GM21786 (cell line): ENCODE data around the gene RPS28.
"Not testable (repeated sequence)": the region's sequence is repeated elsewhere in the genome, so short reads cannot be mapped to it uniquely, and the experiment has no call there.

Source experiments
- ATAC-seq: cut with Tn5 transposase; IDR thresholded peaks from one replicate; pipeline ENCODE4 v1.9.1; 2021; ENCODE audit not compliant: unreplicated experiment

Gene RPS28

DNA sequence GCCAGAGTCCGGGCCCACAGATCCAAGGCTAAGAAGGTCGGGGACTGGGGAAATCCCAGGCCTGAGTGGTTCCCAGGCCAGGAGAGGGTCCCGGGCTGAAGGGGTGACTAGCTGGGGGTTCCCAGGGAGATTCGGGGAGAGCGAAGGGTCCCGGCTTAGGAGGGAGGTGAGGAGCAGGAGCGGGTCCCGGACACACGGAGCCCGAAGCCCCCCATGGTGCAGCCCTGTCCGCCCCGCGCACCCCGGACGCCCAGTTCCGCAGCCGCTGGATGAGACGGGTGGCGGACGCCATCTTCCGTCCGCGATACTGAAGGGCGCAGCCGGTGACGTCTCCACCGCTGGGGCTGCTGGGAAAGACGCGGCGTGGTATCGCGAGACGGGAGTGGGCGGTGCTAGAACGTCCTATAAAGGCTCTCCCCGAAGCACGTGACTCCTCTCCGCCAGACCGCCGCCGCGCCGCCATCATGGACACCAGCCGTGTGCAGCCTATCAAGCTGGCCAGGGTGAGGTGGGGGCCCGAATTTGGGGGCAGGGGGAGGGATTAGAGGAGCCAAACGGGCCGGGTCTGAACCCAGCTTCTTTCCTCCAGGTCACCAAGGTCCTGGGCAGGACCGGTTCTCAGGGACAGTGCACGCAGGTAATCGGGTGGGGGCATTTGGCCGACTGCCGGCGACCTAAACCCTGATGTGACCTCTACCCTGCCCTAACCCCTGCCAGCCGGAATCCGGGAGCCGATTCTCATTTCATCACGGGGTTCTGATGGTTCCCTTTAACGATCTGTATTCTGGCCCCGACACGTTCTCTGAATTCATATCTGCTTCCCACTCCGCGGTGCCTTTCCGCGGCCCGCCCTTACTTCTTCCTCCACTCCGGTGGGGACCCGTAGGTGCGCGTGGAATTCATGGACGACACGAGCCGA is at the start of gene RPS28, which contains the start of gene NDUFA7:
Gene RPS28, plus strand, starts transcription at position 430 of the 919 bp plus-strand sequence. Its CDS starts 35 bp downstream, at position 465.
Gene NDUFA7, minus strand, starts transcription at position 309 of the 919 bp plus-strand sequence. Its CDS starts 17 bp downstream, at position 292.
- ATAC-seq, result peak; percentile 81

DNA sequence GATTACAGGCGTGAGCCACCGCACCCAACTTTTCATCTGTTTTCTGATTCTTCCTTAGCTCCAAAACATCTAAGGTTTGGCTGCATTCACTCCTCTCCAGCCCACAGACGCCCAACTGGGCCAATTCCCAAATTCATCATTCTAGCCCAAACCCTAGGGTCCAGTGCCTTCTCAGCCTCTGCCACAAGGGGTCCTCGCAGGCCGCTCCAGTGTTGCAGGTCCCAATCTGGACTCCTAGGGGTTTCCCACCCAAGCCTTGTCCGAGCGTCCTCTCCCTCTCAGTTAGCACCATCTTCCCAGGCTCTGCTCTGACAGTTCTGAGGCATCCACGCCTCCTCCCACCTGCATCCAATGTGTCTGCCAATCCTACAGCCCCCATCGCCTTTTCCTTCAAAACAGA is 44.8 kb upstream of the RPS28 start:
- ATAC-seq, result not testable (repeated sequence)

DNA sequence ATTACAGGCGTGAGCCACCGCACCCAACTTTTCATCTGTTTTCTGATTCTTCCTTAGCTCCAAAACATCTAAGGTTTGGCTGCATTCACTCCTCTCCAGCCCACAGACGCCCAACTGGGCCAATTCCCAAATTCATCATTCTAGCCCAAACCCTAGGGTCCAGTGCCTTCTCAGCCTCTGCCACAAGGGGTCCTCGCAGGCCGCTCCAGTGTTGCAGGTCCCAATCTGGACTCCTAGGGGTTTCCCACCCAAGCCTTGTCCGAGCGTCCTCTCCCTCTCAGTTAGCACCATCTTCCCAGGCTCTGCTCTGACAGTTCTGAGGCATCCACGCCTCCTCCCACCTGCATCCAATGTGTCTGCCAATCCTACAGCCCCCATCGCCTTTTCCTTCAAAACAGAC is 30.0 kb upstream of the RPS28 start:
- not testable (repeated sequence) for ATAC-seq

DNA sequence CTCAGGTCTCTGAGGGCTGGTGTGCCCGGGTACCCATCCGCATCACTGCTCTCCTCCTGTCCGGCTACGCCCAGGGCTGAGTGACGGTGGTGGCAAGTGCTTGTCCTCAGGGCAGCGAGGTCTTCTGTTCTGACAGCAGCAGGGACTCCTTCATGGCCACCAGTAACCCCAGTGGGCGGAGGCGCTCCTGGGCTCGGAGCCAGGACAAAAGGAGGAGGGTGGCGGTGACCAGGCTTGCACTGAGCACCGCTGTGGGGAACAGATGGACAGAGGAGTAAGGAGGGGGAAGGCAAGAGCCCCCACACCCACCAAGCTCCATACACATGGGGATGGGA is 19.0 kb upstream of the RPS28 start:
- no peak for ATAC-seq

DNA sequence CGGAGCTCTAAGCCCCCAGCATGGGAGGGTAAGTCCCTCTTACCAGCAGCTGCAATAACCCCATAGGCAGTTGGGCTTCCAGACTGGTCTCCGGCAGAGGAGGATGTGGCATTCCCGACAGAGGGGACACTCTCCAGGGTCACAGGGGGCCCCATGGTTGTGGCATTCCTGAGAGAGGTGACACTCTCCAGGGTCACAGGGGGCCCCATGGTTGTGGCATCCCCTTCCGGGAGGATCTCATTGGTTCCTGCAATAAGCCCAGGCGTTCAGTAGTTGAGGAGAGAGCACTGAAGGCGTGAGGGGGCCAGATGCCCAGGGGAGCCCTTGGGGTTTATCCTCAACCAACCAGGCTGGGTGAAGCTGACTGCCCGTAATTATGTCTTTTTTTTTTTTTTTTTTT is 18.6 kb upstream of the RPS28 start:
- no peak for ATAC-seq

DNA sequence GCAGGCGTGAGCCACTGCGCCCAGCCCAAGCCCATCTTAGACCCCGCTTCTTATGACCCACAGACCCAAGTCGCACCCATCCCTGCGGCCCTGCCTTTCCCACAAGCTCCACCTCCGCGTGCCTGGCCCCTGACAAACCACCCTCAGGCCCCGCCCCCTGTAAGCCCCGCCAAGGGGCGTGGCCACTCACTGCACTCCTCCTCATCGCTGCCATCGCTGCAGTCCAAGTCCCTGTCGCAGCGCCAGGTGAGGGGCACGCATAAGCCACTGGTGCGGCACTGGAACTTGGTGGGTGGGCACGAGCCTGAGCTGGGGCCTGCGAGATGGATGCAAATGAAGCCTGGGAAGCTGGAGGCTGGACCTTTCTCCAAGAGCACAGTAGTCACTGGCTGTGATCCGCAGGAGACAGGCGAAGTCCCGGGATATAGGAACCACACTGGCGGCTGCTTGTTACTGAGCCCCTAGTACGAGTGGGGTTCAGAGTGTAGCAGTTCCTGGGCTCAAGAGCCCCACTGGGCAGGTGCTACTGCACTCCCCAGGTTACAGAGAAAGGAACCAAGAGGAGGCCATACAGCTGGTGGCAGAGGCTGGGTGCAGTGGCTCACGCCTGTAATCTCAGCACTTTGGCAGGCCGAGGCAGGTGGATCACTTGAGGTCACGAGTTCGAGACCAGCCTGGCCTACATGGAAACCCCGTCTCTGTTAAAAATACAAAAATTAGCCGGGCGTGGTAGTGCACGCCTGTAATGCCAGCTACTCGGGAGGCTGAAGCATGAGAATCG is 16.3 kb upstream of the RPS28 start:
- ATAC-seq, result no peak

DNA sequence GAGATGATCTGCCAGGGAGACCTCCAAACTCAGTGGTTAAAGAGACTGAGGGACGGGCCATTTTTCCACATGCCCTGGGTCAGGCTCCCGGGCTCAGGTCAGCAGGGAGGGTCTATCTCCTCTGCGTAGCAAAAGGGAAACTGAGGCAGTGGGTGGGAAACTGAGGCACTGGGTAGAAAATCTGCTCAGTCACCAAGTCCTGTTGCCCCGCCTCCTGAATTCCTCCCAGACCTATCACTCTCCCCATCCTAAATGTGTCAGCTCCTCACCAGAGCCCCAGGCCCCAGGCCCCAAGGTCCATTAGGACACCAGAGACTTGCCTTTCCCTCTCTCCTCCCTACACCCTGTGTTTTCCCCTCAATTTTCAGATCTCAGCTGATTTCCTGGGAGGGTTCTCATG is 15.5 kb upstream of the RPS28 start:
- no peak for ATAC-seq

DNA sequence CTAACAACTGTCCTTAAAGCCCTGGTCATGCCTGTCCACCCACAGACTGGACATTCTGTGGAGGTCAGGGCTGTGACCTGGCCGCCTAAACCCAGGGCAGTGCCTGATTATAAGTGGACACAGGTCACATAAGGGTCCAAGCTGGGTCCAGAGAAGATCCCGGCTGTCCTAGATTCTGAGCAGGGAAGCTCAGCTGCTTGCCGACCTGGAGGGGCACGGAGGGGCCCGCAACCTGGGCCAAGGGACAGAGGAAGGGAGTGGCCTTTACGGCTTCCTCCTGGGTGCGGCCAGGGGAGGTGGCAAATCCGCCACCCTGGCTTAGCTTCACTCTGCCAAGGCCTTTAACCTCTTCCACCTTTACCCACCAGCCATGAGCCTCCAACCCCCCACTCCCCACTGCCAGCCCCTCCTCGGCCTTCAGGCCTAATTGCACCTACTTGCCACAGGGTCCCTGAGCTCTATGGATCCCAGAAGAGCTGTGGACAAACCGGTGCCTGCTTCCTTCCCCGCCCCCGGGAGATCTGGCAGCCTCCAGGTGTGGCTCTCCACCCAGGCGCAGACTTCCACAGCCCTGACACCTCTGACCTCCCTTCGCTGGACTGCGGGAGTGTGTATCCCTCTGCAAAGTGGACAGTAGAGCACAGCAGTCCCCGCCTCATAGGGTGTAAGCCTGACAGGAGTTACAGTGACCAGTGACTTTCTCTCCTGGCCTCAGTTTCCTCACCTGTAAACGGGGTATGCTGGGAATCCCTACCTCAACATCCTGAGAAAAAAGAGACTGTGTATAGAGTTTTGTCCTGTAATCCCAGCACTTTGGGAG is 14.9 kb upstream of the RPS28 start:
- no peak for ATAC-seq

DNA sequence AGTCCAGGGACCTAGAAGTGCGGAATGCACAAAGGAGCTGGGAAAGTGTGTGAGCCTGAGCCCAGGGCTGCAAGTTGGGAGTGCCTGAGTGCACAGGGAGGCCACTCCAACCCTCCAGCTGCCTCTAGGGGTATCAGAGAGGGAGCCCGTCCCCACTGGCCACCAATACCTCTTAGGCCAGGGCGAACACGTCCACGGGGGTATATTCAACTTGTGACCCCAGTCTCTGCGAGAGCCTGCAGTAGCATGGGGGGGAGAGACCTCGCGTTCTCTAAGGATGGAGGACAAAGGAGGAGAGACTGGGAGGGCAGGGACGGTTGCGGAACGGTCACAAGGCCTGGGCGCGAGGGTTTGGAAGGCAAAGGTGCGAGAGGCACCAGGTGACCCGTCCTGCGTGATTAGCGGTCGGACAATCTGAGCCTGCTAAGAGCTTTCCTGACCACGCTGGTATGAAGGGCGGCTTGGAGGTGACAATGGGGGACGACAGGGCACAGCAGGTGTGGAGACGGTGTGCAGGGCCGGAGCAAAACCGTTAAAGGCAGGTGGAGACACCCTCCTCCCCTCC is 13.8 kb upstream of the RPS28 start:
- ATAC-seq, result no peak

DNA sequence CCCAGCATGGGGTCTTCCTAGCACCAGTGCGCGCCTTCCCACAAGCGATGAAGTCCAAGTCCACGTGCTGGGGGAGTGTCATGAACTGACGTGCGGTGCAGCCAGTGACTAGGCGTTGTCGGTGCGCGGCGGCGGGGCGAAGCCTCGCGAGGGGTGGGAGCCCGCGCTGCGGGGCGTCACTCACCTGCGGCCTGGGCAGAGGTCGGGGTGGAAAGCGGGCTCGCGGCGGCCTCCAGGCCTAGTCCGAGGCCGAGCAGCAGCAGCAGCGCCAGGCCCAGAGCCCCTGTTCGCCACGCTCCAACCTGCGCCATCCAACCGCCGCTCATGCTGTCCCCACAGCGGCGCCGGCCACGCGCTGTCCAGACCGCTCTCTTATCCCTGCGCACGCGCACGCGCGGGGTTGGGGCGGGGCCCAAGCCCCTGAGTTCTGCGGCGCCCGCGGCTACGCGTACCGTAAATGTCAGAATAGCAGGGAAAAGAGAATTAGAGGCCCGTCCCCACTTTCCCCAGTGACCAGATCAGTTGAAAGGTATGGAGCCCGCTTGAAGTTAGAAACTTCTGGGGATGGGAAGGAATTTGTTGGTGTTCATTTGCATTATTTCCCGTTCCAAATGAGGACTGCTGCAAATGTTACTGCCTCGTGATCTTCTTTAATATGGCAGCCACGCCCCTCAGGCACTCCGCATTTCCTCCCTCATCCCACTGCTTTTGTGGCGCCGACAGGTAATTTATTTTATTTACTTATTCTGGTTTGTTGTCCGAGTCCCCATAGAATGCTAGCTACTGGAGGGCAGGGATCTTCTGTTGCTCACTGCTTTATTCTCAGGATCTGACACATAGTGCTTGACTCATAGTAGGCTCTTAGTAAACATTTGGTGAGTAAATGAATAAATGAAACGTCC is 13.1 kb upstream of the RPS28 start, which contains the start of gene CD320:
Gene CD320, minus strand, starts transcription at position 394 of the 902 bp plus-strand sequence. Its CDS starts 68 bp downstream, at position 326.
- ATAC-seq, result peak; percentile 71

DNA sequence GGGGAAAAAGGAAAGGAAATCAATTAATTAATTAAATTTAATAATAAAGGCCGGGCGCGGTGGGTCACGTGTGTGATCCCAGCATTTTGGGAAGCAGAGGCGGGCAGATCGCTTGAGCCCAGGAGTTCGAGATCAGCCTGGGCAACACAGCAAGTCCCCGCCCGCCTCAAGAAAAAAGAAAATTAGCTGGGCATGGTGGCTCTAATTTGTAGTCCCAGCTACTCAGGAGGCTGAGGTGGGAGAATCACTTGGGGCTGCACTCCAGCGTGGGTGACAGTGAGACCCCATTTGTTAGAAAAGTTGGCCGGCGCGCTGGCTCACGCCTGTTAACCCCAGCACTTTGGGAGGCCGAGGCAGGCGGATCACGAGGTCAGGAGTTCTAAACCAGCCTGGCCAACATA is 12.4 kb upstream of the RPS28 start:
- no peak for ATAC-seq

DNA sequence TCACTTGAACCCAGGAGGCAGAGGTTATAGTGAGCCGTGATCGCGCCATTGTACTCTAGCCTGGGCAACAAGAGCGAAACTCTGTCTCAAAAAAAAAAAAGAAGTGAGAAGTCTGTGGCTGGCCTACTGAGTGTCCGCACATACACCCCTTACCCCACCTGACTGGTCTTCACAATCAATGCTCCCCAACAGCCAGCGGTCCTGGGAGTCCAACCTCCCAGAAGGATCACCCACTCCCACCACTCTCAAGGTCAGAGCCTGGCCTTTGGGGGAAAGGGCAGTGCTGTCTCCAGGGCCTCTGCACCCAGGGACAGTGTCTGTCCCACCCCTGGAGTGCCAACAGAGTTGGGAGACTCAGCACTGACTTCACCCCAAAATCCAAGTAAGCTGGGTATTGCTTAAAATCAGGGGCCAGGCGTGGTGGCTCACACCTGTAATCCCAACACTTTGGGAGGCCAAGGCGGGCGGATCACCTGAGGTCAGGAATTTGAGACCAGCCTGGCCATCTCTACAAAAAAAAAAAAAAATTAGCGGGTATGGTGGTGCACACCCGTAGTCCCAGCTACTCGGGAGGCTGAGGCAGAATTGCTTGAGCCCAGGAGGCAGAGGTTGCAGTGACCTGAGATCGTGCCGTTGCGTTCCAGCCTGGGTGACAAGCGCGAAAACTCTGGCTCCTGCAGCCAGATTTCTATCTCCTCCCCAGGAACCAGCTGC is 10.8 kb upstream of the RPS28 start:
- no peak for ATAC-seq

DNA sequence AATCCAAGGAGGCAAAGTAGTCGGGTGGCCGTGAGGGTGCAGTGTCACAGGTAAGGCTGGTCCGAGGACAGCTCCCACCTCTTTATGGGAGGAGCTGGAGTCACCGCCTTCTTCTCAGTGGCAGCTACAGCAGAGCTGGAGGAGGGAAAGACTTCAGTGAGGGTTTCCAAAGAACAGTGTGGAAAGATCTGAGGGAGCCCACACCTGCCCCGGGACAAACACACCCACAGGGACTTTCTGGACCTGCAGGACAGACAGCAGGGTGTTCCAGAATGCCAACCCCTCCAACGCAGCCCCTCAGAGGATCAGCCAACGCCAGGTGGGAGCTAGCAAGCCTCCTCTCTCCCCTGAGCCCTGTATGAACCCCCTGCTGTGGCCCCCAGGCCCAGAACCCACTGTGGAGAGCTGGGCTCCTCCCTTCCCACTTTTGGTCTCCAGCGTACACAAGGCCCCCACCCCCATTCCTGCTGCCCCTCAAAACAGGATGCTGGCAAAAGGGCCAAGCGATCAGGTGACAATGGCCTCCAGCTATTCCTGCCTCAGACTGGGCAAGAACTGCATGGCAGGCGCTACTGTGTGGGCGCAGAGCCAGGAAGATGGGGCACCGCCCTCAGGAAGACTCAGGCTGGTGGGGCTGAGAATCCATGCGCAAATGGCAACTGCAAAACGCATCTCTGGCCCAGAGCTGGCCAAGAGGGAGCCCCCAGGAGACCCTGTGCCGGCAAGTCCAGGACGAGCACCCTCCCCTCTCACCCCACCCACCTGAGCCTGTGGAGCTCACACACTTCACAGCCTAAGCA is 9.6 kb upstream of the RPS28 start:
- ATAC-seq, result no peak

DNA sequence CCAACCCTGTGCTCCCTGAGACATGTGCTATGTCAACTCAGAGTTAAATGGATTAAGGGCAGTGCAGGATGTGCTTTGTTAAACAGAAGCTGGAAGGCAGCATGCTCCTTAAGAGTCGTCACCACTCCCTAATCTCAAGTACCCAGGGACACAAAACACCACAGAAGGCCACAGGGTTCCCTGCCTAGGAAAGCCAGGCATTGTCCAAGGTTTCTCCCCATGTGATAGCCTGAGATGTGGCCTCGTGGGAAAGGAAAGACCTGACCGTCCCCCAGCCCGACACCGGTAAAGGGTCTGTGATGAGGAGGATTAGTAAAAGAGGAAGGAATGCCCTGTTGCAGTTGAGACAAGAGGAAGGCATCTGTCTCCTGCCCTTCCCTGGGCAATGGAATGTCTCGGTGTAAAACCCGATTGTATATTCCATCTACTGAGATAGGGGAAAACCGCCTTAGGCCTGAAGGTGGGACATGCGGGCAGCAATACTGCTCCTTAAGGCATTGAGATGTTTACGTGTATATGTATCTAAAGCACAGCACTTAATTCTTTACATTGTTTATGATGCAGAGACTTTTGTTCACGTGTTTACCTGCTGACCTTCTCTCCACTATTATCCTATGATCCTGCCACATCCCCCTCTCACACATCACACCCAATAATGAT is 6.2 kb upstream of the RPS28 start:
- ATAC-seq, result not testable (repeated sequence)

DNA sequence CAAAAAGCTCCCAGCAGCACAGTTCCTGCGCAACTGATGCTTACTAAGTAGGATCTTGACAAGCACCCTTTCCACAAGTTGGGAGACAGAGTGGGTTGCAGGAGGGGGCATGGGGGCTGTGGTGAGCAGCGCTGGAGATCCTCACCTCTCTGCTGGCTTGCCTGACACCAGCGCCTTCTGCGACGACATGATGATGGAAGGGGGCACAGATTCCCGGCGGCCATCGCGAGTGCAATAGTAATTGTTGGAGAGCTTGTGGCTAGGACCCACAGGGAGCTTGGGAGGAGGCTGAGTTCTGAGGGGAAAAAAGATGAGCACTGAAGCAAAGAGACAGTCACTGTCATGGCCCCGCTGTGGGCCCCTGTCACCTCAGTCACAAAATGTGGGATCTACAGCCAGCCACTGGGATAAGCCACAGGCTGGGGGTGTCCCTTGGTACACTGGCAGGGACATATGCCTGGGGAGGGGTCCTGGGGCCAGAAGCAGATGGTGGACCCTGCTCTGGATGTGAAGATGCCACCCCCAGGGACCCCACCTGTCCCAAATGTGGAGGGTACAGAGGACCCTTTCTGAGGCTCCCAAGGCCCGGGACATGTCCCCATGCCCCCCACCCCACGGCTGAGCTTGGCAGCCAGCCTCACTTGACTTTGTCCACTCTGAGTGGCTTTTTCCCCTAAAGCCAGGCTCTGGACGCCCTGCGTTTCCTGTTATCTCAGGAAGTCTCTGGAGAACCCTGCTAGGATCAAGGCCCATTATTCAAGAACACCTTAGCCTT is 4.8 kb upstream of the RPS28 start:
- no peak for ATAC-seq

DNA sequence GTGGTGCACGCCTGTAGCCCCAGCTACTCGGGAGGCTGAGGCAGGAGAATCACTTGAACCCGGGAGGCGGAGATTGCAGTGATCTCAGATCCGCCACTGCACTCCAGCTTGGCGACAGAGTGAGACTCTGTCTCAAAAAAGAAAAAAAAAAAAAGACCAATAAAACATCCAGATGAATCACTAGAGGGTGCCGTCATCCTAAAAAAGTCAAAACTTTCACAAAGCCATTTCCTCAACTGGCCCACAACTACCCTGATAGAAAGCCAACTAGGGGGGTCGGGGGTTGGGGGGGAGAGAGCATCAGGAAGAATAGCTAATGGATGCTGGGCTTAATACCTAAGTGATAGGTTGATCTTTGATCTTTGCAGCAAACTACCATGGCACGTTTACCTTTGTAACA is 2.5 kb upstream of the RPS28 start:
- ATAC-seq, result not testable (repeated sequence)
